GM21526 (cell line): Measurements from ENCODE around the gene PRKCZ.

ENCODE experiments used
- ATAC-seq: cut with Tn5 transposase; IDR thresholded peaks from one replicate; pipeline ENCODE4 v1.9.1; 2021; ENCODE audit warnings: moderate library complexity; ENCODE audit not compliant: unreplicated experiment, low FRiP score

Gene PRKCZ

GRCh38 chr1:2049718-2050431 is at the start of gene PRKCZ:
Gene PRKCZ, plus strand, starts transcription at chr1:2050411. Its CDS starts 220 bp downstream, at chr1:2050631.
- ATAC-seq: peak; percentile 77

GRCh38 chr1:2000432-2000831 is 49.8 kb upstream of the PRKCZ start:
- no peak for ATAC-seq

GRCh38 chr1:2000850-2001249 is 49.4 kb upstream of the PRKCZ start:
- ATAC-seq: no peak

- no peak for ATAC-seq
Measured at GRCh38 chr1:2001773-2002411, 48.3 kb upstream of the PRKCZ start.

GRCh38 chr1:2003541-2004131 is 46.6 kb upstream of the PRKCZ start, which contains the start of gene CFAP74:
Gene CFAP74, minus strand, starts transcription at chr1:2003786. Its CDS starts 12,830 bp downstream, at chr1:1990956.
- no peak for ATAC-seq

GRCh38 chr1:2004856-2005255 is 45.4 kb upstream of the PRKCZ start:
- no peak for ATAC-seq

- no peak for ATAC-seq
Measured at GRCh38 chr1:2009101-2010053, 40.8 kb upstream of the PRKCZ start.

GRCh38 chr1:2014181-2014580 is 36.0 kb upstream of the PRKCZ start:
- no peak for ATAC-seq

- no peak for ATAC-seq
Measured at GRCh38 chr1:2014741-2015735, 35.2 kb upstream of the PRKCZ start.

GRCh38 chr1:2016123-2016522 is 34.1 kb upstream of the PRKCZ start:
- no peak for ATAC-seq

GRCh38 chr1:2018217-2019171 is 31.7 kb upstream of the PRKCZ start:
- no peak for ATAC-seq

- ATAC-seq: no peak
Measured at GRCh38 chr1:2019172-2019543, 31.1 kb upstream of the PRKCZ start, which contains the start of gene GABRD. Gene GABRD, plus strand, starts transcription at chr1:2019345. Its CDS starts 79 bp downstream, at chr1:2019424.

GRCh38 chr1:2019571-2020309 is 30.5 kb upstream of the PRKCZ start:
- no peak for ATAC-seq

- ATAC-seq: no peak
Measured at GRCh38 chr1:2020310-2020655, 29.9 kb upstream of the PRKCZ start.

- no peak for ATAC-seq
Measured at GRCh38 chr1:2021550-2021949, 28.7 kb upstream of the PRKCZ start.

- no peak for ATAC-seq
Measured at GRCh38 chr1:2022063-2022770, 28.0 kb upstream of the PRKCZ start.

- ATAC-seq: no peak
Measured at GRCh38 chr1:2023187-2023586, 27.0 kb upstream of the PRKCZ start.
